Stimulated activated CD8-positive, alpha-beta memory T cell treated with anti-CD3 and anti-CD28 coated beads, Interleukin-12 subunit alpha, Interleukin-12 subunit beta, amount 100 ng/mL, for 4 hours (primary cell): ENCODE results near the gene MAP3K21.

ENCODE experiments used
- DNase-seq: peaks from one replicate; pipeline ENCODE4 v3.0.0-alpha.2; 2020; ENCODE audit warnings: low read depth

MAP3K21 gene

GRCh38 chr1:233327651-233328141, at the start of gene MAP3K21:
Gene MAP3K21, plus strand, starts transcription at chr1:233327724. Its CDS starts 305 bp downstream, at chr1:233328029.
- no peak for DNase-seq

GRCh38 chr1:233278631-233279030, 48.9 kb upstream of the MAP3K21 start:
- no peak for DNase-seq

GRCh38 chr1:233279971-233280370, 47.6 kb upstream of the MAP3K21 start:
- DNase-seq = no peak

- DNase-seq = no peak
Measured at GRCh38 chr1:233281711-233282581, 45.6 kb upstream of the MAP3K21 start.

- DNase-seq = no peak
Measured at GRCh38 chr1:233282582-233282886, 45.0 kb upstream of the MAP3K21 start.

- DNase-seq = no peak
Measured at GRCh38 chr1:233289676-233290075, 37.8 kb upstream of the MAP3K21 start.

GRCh38 chr1:233290396-233291034, 37.0 kb upstream of the MAP3K21 start:
- no peak for DNase-seq

GRCh38 chr1:233293556-233294446, 33.7 kb upstream of the MAP3K21 start:
- DNase-seq = no peak

GRCh38 chr1:233294913-233295236, 32.6 kb upstream of the MAP3K21 start:
- peak; percentile 19 for DNase-seq

- peak; percentile 55 for DNase-seq
Measured at GRCh38 chr1:233295237-233295974, 32.1 kb upstream of the MAP3K21 start, which contains the start of gene PCNX2. Gene PCNX2, minus strand, starts transcription at chr1:233295725. Its CDS starts 247 bp downstream, at chr1:233295478.

- no peak for DNase-seq
Measured at GRCh38 chr1:233295975-233296322, 31.6 kb upstream of the MAP3K21 start.

- no peak for DNase-seq
Measured at GRCh38 chr1:233299450-233299849, 28.1 kb upstream of the MAP3K21 start.

GRCh38 chr1:233300326-233300725, 27.2 kb upstream of the MAP3K21 start:
- DNase-seq = no peak

- no peak for DNase-seq
Measured at GRCh38 chr1:233304489-233305102, 22.9 kb upstream of the MAP3K21 start.

- DNase-seq = no peak
Measured at GRCh38 chr1:233313434-233314155, 13.9 kb upstream of the MAP3K21 start.

- DNase-seq = no peak
Measured at GRCh38 chr1:233315718-233316301, 11.7 kb upstream of the MAP3K21 start.

GRCh38 chr1:233316473-233316872, 11.1 kb upstream of the MAP3K21 start:
- DNase-seq = no peak

GRCh38 chr1:233319272-233319671, 8.3 kb upstream of the MAP3K21 start:
- DNase-seq = no peak

GRCh38 chr1:233320023-233320422, 7.5 kb upstream of the MAP3K21 start:
- no peak for DNase-seq

GRCh38 chr1:233323718-233324117, 3.8 kb upstream of the MAP3K21 start:
- no peak for DNase-seq
